ENCODE results near the gene TEX101.
"Not testable (repeated sequence)": the region's sequence is repeated elsewhere in the genome, so short reads cannot be mapped to it uniquely, and the experiment has no call there.

Gene TEX101, protein sequence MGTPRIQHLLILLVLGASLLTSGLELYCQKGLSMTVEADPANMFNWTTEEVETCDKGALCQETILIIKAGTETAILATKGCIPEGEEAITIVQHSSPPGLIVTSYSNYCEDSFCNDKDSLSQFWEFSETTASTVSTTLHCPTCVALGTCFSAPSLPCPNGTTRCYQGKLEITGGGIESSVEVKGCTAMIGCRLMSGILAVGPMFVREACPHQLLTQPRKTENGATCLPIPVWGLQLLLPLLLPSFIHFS

DNA sequence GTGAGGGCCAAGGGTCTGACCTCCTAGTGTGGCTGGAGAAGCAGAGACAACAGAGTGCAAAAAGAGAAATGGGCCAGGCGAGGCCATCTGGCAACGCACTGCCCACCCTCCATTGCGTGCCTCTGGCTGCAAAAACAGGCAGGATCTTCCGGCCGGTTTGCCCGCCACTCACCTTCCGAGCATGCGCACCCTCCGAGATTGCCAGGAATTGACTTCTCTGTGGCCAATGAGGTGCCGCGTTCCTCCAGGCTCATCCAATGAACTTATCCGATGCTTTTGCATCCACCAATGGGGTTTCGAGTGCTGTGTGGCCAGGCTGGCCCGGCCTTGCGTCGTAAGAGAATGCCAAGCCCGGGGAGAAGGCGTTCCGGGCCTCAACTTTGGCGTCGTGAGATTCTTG lies at the start of gene TEX101:
Gene TEX101, plus strand, starts transcription at position 337 of the 400 bp plus-strand sequence. CDS start 1,030 bp downstream, outside the sequence.
- Histone ChIP-seq H3K36me3 (ENCODE audit: control insufficient read depth, insufficient read depth, low read length) (no peaks in the 10 kb centered on the region), H3K4me1 (ENCODE audit: control insufficient read depth, insufficient read depth, low read length) (0 out of 2 replicates have a peak, but pooled peaks cover 1% of the 10 kb centered on the region), H3K9ac (ENCODE audit: low read depth, low read length) (no peak within 1 kb of the TSS), H3K27ac (ENCODE audit: low read depth, low read length) (no peak within 1 kb of the TSS), H3K9me3 (ENCODE audit: control insufficient read depth, insufficient read depth, low read length) (peaks cover 8% of the 10 kb centered on the region; the same call in 1 of the 2 replicates), H3K4me3 (ENCODE audit: low read depth, low read length) (no peak within 1 kb of the TSS), H3K27me3 (ENCODE audit: control insufficient read depth, insufficient read depth, low read length) (no peaks in the 10 kb centered on the region)

GRCh38 chr19:43365677-43366076 lies 49.0 kb upstream of the TEX101 start:
- not testable (repeated sequence) for H3K9ac ChIP-seq (ENCODE audit: low read depth, low read length); H3K27ac ChIP-seq (ENCODE audit: low read depth, low read length); H3K4me1 ChIP-seq (ENCODE audit: control insufficient read depth, insufficient read depth, low read length); H3K9me3 ChIP-seq (ENCODE audit: control insufficient read depth, insufficient read depth, low read length); H3K4me3 ChIP-seq (ENCODE audit: low read depth, low read length); H3K27me3 ChIP-seq (ENCODE audit: control insufficient read depth, insufficient read depth, low read length); H3K36me3 ChIP-seq (ENCODE audit: control insufficient read depth, insufficient read depth, low read length)

DNA sequence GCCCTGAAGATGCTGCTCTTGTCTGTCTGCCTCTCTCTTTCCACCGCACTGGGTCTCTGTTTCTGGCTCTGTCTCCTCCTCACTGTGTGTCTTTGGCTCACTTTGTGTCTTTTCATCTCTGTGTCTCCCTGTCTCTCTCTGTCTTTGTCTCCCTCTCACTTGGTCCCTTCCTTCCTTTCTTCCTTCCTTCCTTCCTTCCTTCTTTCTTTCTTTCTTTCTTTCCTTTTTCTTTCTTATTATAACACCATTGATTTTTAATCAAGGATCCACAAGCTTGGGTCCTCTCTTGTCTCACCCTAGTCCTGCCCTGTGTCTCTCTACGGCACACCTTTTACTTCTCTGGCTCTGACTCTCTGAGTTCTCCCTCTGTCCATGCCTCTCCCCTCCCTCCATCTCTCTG lies 46.9 kb upstream of the TEX101 start:
- H3K4me1 ChIP-seq (ENCODE audit: control insufficient read depth, insufficient read depth, low read length): no peaks in the 10 kb centered on the region
- no peaks in the 10 kb centered on the region for H3K9me3 ChIP-seq (ENCODE audit: control insufficient read depth, insufficient read depth, low read length)
- H3K9ac ChIP-seq (ENCODE audit: low read depth, low read length): no peak overlapping the region
- H3K27ac ChIP-seq (ENCODE audit: low read depth, low read length): no peak overlapping the region
- no peaks in the 10 kb centered on the region for H3K36me3 ChIP-seq (ENCODE audit: control insufficient read depth, insufficient read depth, low read length)
- no peaks in the 10 kb centered on the region for H3K27me3 ChIP-seq (ENCODE audit: control insufficient read depth, insufficient read depth, low read length)
- H3K4me3 ChIP-seq (ENCODE audit: low read depth, low read length): no peak overlapping the region

DNA sequence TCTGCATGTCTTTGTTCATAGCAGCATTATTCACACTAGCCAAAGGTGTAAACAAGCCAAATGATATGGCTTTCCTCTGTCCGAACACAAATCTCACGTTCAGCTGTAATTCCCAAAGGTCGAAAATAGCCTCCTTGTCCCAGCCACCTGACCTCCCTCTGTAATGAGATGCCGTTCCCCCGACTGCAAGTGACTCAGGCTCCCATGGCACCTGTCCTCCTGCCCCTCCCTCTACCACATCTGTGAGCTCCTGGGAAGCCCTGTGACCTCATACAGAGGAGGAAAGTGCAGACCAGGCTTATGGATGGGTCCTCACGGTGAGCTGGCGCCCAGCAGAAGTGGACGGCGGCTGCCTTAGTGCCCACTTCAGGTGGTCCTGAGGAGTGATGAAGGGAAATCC lies 45.8 kb upstream of the TEX101 start:
- not testable (repeated sequence) for H3K27me3 ChIP-seq (ENCODE audit: control insufficient read depth, insufficient read depth, low read length)

DNA sequence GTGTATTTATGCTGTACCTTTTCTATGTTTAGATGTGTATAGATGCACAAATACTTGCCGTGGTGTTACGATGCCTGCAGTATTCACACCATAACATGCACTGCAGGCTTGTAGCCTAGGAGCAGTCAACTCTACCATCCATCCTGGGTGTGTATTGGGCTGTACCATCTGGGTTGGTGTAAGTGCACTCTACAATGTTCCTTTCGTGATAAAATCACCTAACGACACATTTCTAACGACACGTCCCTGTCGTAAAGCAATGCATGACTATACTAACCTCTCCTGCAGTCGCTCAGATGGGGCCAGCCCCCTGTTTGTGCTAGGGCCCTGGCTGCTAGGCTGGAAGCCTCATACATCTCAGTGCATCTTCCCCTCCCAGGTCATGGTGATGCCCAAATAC lies 42.8 kb upstream of the TEX101 start:
- no peak overlapping the region for H3K4me3 ChIP-seq (ENCODE audit: low read depth, low read length)
- no peak overlapping the region for H3K27ac ChIP-seq (ENCODE audit: low read depth, low read length)
- no peaks in the 10 kb centered on the region for H3K4me1 ChIP-seq (ENCODE audit: control insufficient read depth, insufficient read depth, low read length)
- H3K9me3 ChIP-seq (ENCODE audit: control insufficient read depth, insufficient read depth, low read length): no peaks in the 10 kb centered on the region
- no peaks in the 10 kb centered on the region for H3K27me3 ChIP-seq (ENCODE audit: control insufficient read depth, insufficient read depth, low read length)
- H3K36me3 ChIP-seq (ENCODE audit: control insufficient read depth, insufficient read depth, low read length): no peaks in the 10 kb centered on the region
- H3K9ac ChIP-seq (ENCODE audit: low read depth, low read length): no peak overlapping the region

More for the DNA sequence above, 45.8 kb upstream of the TEX101 start:
- not testable (repeated sequence) for H3K4me1 ChIP-seq (ENCODE audit: control insufficient read depth, insufficient read depth, low read length); H3K36me3 ChIP-seq (ENCODE audit: control insufficient read depth, insufficient read depth, low read length); H3K4me3 ChIP-seq (ENCODE audit: low read depth, low read length); H3K27ac ChIP-seq (ENCODE audit: low read depth, low read length); H3K9ac ChIP-seq (ENCODE audit: low read depth, low read length); H3K9me3 ChIP-seq (ENCODE audit: control insufficient read depth, insufficient read depth, low read length)

DNA sequence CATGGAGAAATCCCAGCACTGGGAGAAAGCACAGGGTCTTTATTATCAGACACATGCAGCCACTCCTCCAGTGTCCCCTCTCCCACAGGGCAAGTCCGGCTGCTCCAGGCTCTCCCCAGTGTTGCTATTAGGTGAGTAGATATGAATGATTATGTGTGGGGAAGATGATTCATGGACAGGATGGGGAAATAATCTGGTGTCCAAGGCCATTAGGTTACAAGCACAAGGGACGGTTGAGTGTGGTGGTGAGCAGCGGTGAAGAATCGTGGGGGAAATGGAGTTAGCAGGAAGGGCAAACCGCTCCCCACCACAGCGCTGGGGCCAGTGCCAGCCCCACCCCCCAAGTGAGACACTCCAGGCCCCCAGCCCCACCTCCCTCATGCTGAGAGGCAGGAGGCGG lies 42.2 kb upstream of the TEX101 start:
- H3K36me3 ChIP-seq (ENCODE audit: control insufficient read depth, insufficient read depth, low read length): no peaks in the 10 kb centered on the region
- no peak overlapping the region for H3K27ac ChIP-seq (ENCODE audit: low read depth, low read length)

DNA sequence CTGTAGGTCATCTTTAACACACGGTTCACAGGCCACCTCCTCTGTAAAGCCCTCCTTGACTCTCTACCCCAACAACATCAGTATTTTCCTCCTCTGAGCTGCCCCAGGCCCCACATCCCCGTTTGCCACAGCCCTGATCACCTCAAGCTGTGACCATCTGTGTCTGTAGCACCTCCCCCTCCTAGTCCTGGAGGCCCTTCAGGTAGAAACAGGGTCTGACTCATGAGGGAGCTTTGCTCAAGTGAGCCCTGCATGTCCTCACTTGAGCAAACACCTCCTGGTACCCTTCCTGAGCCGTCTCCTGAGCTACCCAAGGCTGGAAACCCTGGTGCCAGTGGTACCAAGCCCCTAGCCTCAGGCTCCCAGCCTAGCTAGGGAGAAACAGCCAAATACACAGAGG lies 37.1 kb upstream of the TEX101 start:
- not testable (repeated sequence) for H3K4me1 ChIP-seq (ENCODE audit: control insufficient read depth, insufficient read depth, low read length); H3K27me3 ChIP-seq (ENCODE audit: control insufficient read depth, insufficient read depth, low read length); H3K9ac ChIP-seq (ENCODE audit: low read depth, low read length); H3K4me3 ChIP-seq (ENCODE audit: low read depth, low read length); H3K9me3 ChIP-seq (ENCODE audit: control insufficient read depth, insufficient read depth, low read length); H3K27ac ChIP-seq (ENCODE audit: low read depth, low read length); H3K36me3 ChIP-seq (ENCODE audit: control insufficient read depth, insufficient read depth, low read length)

More for the DNA sequence above, 42.2 kb upstream of the TEX101 start:
- H3K27me3 ChIP-seq (ENCODE audit: control insufficient read depth, insufficient read depth, low read length): no peaks in the 10 kb centered on the region
- H3K9me3 ChIP-seq (ENCODE audit: control insufficient read depth, insufficient read depth, low read length): no peaks in the 10 kb centered on the region
- no peak overlapping the region for H3K9ac ChIP-seq (ENCODE audit: low read depth, low read length)
- H3K4me3 ChIP-seq (ENCODE audit: low read depth, low read length): no peak overlapping the region
- H3K4me1 ChIP-seq (ENCODE audit: control insufficient read depth, insufficient read depth, low read length): no peaks in the 10 kb centered on the region

- H3K4me3 ChIP-seq (ENCODE audit: low read depth, low read length): no peak overlapping the region
- H3K9ac ChIP-seq (ENCODE audit: low read depth, low read length): no peak overlapping the region
These were observed 34.7 kb upstream of the TEX101 start for GRCh38 chr19:43380008-43380407.

GRCh38 chr19:43380771-43381386 lies 33.8 kb upstream of the TEX101 start:
- Histone ChIP-seq H3K4me1 (ENCODE audit: control insufficient read depth, insufficient read depth, low read length) (no peaks in the 10 kb centered on the region), H3K36me3 (ENCODE audit: control insufficient read depth, insufficient read depth, low read length) (no peaks in the 10 kb centered on the region), H3K27ac (ENCODE audit: low read depth, low read length) (no peak overlapping the region)

More at GRCh38 chr19:43380008-43380407, 34.7 kb upstream of the TEX101 start:
- H3K27me3 ChIP-seq (ENCODE audit: control insufficient read depth, insufficient read depth, low read length): no peaks in the 10 kb centered on the region
- H3K4me1 ChIP-seq (ENCODE audit: control insufficient read depth, insufficient read depth, low read length): no peaks in the 10 kb centered on the region
- H3K36me3 ChIP-seq (ENCODE audit: control insufficient read depth, insufficient read depth, low read length): no peaks in the 10 kb centered on the region
- H3K9me3 ChIP-seq (ENCODE audit: control insufficient read depth, insufficient read depth, low read length): no peaks in the 10 kb centered on the region
- H3K27ac ChIP-seq (ENCODE audit: low read depth, low read length): no peak overlapping the region

DNA sequence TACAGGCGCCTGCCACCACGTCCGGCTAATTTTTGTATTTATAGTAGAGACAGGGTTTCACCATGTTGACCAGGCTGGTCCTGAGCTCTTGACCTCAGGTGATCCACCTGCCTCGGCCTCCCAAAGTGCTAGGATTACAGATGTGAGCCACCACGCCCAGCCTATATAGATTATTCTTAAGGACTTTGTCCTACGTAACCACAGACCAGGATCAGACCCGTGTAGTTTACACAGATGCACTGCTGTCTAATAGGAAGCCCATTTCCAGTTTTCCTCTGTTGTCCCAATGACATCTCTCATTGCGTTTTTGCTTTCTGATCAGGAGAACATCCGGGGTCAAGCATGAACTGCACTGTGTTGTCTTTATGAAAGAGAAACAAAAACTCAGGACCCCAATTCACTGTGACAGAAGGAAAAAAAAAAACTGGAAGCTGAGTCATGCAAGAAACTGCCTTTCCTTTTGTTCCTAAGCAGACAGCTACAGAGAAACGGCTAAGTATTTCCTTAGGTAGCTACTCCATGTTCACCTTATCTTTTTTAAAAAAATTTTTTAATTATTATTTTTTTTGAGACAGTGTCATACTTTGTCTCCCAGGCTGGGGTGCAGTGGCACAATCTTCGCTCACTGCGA lies 32.0 kb upstream of the TEX101 start:
- H3K4me3 ChIP-seq (ENCODE audit: low read depth, low read length); H3K27me3 ChIP-seq (ENCODE audit: control insufficient read depth, insufficient read depth, low read length); H3K9me3 ChIP-seq (ENCODE audit: control insufficient read depth, insufficient read depth, low read length); H3K4me1 ChIP-seq (ENCODE audit: control insufficient read depth, insufficient read depth, low read length); H3K27ac ChIP-seq (ENCODE audit: low read depth, low read length); H3K36me3 ChIP-seq (ENCODE audit: control insufficient read depth, insufficient read depth, low read length); H3K9ac ChIP-seq (ENCODE audit: low read depth, low read length): not testable (repeated sequence)

More at GRCh38 chr19:43380771-43381386, 33.8 kb upstream of the TEX101 start:
- Histone ChIP-seq H3K9ac (ENCODE audit: low read depth, low read length) (no peak overlapping the region), H3K27me3 (ENCODE audit: control insufficient read depth, insufficient read depth, low read length) (no peaks in the 10 kb centered on the region), H3K4me3 (ENCODE audit: low read depth, low read length) (no peak overlapping the region), H3K9me3 (ENCODE audit: control insufficient read depth, insufficient read depth, low read length) (no peaks in the 10 kb centered on the region)

DNA sequence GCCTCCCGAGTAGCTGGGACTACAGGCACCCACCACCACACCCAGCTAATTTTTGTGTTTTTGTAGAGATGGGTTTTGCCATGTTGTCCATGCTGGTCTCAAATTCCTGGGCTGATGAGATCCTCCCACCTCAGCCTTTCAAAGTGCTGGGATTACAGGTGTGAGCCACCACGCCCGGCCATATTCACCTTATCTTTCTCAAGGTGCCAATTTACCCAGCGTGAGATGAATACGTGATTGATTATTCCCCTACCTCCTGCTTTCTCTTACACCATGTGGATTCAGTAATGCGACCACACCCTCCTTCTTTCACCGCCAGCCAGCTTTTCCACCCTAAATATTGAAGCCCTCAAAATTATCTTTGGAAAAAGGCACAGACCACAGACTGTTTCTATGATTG lies 31.4 kb upstream of the TEX101 start:
- H3K4me1 ChIP-seq (ENCODE audit: control insufficient read depth, insufficient read depth, low read length); H3K27me3 ChIP-seq (ENCODE audit: control insufficient read depth, insufficient read depth, low read length); H3K27ac ChIP-seq (ENCODE audit: low read depth, low read length); H3K4me3 ChIP-seq (ENCODE audit: low read depth, low read length); H3K9me3 ChIP-seq (ENCODE audit: control insufficient read depth, insufficient read depth, low read length); H3K9ac ChIP-seq (ENCODE audit: low read depth, low read length); H3K36me3 ChIP-seq (ENCODE audit: control insufficient read depth, insufficient read depth, low read length): not testable (repeated sequence)
